ENCODE measurements around the gene PSMB8.
"Not testable (repeated sequence)": the region's sequence is repeated elsewhere in the genome, so short reads cannot be mapped to it uniquely, and the experiment has no call there.

Gene PSMB8

DNA sequence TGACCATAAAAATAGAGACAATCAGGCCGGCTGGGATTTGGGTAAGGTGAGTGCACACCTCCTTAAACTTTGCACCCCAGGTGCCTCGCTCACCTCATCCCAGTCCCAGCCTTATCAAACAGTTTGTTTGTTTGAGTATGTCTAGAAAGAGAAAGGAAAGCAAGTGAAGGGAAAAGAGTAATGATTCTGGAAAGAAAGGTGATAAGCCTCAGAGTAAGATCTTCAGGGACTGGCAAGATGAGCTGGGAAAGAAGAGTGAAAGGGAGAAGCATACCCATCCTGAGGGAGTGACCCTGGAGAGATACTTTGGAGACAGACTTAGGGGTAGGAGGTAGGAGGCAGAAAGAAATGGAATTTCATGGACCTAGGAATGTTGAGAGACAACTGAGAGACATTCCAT lies 7.0 kb downstream of the PSMB8 start:
- DNase-seq, result no peak

DNA sequence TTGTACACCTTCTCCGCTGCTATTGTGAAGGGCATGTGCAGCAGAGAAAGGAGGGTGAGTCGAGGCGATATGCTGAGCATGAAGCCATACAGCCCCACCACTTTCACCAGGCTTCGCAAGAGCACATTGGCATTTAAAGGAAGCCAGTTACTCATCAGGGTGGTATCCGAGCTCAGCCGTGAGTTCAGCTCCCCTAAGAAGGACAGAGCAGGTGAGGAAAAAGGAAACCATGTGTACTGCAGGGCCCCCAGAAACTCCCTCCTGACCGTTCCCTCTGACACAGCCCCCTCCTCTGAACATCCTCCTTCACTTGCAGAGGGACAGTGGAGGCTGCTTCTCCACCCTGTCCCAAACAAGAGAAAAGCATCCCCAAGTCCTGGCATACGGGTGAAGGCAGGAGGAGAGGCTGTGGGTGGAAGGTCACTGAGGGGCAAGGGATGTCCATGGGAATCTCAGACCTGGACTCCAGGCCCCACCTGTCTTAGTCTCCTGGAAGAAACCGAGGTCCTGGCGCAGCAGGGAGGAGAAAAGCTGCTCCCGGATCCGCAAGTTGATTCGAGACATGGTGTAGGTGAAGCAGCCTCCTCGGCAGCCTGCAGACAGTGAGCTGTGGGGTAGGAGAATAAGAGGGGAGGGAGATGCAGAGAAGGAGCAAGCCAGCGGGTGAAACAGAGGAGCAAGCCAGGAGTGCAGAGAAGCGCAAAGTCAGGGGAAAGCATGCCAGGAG lies 8.5 kb downstream of the PSMB8 start:
- DNase-seq, result no peak

DNA sequence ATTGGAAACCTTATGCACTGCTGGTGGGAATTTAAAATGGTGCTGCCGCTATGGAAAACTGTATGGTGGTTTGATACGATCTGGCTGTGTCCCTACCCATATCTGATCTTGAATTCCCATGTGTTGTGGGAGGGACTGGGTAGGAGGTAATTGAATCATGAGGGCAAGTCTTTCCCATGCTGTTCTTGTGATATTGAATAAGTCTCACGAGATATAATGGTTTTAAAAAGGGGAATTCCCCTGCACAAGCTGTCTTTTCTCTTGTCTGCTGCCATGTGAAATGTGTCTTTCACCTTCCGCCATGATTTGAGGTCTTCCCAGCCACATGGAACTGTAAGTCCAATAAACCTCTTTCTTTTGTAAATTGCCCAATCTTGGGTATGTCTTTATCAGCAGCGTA lies 10.2 kb downstream of the PSMB8 start:
- DNase-seq, result no peak

DNA sequence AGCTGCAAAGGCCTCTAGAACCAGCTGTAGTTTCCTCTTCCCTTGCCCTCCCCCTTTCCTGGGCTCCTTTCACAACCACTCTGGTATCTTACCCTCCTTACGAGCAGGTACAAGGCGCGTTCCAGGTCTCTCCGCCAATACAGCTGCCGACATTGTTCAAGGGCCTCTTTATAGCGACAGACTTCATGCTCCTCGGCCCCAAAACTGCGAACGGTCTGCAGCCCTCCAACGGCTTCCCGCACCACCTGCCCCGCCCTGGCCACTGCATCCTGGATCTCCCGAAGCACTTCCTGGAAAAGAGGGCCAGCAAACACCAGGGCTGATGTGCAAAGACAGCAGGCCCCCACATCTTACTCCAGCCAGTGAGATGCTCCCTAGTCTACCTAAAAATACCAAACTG lies 11.3 kb downstream of the PSMB8 start:
- DNase-seq, result no peak

DNA sequence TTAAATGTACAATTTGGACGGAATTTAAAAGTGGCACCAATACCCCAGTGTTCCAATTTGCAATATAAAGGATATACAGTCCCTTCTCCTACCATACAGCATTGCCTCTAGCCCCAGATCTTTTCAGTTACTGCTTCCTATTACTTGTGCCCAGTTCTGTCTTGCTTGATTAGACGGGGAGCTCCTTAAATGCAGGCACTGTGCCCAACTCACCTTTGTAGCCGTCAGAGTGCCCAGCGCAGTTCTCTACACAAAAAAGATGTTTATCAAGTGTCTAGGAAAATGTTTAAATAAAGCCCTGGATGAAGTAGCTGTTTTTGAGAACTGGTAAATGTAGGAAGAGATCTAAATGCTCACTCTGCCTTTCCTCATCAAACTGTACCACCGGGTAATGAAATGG lies 12.9 kb downstream of the PSMB8 start:
- no peak for DNase-seq

DNA sequence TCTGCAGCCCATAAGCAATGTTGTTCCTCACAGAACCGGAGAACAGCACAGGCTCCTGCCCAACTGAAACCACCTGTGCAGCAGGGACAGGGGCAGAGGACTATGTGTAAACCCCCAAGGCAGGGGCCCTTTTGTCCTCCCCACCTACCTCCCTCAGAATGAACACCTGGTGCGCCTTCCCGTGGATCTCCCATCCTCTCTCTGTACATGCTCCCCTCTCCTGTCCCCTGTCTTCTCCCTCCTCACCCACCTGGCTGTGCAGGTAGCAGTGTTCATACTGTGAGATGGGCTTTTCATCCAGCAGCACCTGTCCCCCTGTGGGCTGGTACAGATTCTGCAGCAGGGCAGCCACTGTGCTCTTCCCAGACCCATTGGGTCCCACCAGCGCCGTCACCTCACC lies 13.8 kb downstream of the PSMB8 start:
- DNase-seq, result no peak

DNA sequence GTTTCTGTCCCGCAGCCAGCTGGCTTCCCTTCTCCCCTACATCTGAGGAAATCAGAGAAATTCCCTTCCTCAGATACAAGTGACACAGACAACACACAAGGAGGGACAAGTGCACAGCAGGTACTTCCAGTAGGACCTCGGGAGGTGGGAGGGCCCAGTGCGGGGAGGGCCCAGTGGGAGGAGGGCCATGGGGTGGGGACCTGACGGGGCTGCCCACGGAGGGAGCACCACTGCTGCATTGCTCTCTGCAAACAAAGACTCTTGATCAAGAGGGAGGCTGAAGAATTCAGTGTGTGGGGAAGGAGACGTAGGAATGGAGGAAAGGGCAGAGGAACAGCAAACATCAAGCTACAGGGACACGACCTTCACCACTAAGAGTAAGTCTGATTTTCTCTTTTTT lies 14.4 kb downstream of the PSMB8 start:
- no peak for DNase-seq

DNA sequence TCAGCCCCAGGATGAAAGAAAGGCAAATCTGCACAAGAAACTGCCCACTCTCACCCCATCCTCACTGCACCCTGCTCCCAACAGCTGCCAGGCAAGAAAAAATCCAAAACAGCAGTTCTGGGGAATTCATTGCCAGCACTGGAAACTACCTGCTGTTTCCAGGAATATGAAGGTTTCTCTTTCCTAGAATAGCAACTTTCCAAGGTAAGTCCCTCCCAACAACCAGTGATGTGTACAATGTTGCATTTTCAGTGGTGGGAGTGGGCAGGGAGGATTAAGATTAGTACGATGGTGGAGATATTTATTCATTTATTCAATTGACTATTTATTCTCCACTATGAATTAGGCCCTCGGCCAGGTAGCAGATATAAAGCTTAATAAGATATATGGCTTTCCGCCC lies 16.8 kb downstream of the PSMB8 start:
- DNase-seq, result no peak

DNA sequence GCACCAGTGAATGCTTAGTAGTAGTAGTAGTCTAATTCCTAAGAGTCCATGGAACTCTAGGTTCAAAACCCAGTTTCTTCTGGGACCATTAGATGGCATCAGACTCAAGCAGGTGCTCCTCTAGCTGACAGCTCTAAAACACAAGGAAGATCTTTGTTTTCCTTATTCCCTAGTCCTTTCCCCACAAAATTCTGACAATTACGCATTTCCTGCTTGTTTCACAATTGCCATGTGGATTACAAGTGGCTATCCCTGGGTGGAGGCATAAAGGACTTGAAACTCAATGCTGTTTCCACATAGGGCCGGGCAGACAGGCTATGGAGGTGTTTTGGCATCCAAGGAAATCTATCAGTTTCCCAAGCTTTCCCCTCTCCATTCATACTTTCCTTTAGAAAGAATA lies 17.9 kb downstream of the PSMB8 start:
- peak; percentile 13 to 25 for DNase-seq

DNA sequence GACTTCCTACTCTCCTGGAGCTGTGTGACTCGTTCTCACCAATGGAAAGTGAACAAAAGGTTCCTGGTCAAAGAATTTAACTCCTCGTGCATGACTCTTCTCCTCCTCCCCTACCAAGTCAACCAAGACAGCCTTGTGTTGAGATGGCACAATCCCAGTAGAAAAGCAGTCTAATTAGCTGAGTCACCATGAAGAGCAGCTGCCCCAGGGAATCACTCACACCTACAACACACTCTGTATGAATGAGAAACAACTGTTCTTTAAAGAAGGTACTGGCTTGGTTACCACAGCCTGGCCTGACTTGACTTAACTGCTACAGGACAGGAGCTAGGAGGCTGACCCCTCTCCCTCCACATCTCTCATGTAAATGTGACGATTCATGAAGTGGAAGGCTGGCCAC lies 24.1 kb downstream of the PSMB8 start:
- no peak for DNase-seq

DNA sequence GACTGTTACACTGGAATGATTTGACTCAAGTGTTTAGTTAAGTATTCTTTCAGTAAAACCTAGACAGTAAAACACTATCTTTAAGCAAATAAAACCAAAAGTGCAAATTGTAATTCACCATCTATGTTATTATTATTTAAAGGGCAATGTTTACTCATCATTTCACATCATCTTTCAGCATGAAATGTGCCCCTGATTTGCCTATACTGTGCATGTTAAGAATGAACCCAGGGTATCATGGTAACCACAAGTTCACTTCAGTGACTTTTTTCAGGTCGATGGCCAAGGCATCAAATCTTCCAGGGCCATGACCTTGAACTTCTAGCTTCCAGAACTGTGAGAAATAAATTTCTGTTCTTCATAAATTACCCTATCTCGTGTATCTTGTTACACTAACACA lies 25.0 kb downstream of the PSMB8 start:
- DNase-seq, result no peak

DNA sequence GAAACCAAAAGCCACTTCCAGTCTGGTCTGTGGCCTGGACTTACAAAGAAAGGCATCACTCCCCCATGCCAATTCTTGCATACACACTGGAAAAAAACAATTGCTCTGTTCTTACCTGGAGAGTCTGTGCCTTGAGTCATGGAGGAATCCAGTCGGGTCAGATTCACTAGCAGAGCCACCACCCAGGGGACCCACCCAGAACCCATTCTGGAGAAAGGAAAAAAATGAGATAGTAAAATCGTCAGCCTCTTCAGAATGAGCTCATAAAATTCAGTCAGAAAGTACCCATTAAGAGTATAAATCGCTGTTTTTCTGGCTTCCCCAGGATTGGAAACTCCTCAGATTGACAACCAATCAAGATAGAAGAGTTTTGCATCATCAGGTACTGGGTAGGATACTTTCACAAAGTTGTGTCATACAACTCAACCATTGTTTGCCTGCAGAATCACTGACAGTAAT lies 27.1 kb downstream of the PSMB8 start, which contains the start of gene HLA-DOB:
Gene HLA-DOB (minus strand): TSS at position 257 of the 459 bp plus-strand sequence. CDS start 51 bp downstream, at position 206.
- peak; percentile 29 to 30 for DNase-seq

DNA sequence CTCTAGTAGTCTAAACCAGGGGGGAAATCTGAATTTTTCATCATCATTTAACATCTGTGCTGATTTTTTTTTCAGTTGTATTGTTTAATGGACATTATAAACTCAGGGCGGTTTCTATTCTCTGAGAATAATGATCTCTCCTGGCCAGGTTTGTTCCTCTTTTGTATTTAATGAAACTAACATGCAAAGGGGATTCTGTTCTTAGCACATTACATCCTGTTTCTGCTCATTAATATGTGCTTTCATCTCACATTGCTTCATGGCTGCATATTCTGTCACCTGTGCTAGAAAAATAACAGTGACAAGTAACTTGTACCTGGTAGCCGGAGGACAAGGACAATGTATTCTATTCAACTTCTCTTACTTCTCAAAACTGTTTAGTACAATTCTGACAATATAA lies 27.9 kb downstream of the PSMB8 start:
- DNase-seq, result no peak

DNA sequence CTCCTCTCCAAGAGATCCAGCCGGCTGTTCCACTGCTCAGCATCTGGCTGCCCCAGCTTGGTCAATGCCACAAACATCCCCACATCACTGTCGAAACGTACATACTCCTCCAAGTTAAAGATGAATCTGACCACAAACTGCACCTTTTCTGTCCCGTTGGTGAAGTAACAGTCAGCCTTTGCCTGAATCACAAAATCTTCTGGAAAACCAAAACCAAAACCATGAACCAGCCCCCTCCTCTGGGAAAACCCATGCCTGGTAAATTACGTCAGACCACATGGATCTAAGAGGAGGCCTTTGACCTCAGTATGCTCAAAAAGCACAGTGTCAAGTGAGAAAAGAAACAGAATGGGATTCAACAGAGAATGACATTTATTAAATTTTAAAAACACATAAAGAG lies 28.7 kb downstream of the PSMB8 start:
- no peak for DNase-seq

DNA sequence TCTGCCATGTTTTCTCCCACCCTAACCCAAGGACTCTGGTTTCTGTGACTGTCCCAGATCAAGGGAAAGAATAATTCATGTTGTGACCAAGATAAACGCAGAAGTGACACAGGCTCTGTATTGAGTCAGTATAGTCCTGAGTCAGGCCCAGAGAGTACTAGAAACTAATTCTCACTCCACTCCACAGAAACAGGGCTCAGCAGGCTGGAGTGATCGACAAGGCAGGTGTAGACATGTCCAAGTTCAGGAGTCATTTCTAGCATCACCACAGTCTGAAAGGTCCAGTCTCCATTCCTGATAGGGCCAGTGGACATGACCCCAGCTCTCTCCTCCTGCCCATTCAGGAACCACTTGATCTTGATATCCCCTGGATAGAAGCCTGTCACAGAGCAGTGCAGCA lies 29.7 kb downstream of the PSMB8 start:
- no peak for DNase-seq

DNA sequence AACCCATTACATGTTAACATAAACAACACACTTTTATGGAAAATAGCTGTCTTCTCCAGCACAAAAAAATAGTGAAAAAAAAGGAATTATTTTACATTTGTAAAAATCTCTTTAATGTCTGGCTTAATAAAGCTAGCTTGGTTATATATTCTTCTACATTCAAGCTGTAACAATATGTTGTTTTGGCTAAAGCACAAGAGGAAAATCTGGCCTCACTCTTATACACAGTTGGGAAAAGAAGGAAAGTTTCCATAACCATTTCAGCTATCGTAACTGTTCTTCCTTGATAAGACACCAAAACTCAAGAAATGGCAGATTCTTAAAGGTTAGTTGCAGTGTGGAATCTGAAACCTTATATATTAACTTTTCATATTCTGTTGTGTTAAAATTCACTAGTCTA lies 34.7 kb downstream of the PSMB8 start:
- DNase-seq, result no peak

DNA sequence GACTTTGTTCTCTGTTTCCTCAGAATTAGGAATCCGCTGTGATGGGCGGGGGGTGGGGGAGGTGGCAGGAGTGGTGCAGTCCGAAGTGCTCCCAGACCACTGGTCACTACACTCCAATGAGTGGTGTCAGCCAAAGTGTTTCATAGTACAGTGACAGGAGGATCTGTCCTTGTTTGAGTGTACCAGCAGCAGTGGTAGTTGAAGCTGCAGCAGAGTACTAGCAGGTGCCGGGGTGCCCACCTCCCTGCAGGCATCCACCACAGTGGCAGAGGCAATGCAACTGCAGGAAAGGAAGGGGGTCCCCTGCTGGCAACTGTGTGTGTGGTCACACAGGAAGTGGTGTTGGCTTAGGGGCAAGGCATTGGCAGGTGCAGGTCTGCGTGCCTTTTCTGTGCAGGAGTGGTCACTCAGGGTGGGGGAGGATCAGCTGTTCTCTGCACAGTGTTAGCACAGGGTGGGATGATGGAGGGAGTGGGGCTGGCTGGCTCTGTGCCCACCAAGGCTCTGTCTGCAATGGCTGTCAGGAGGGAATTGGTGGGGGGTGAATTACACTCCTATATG lies 36.7 kb downstream of the PSMB8 start:
- no peak for DNase-seq

DNA sequence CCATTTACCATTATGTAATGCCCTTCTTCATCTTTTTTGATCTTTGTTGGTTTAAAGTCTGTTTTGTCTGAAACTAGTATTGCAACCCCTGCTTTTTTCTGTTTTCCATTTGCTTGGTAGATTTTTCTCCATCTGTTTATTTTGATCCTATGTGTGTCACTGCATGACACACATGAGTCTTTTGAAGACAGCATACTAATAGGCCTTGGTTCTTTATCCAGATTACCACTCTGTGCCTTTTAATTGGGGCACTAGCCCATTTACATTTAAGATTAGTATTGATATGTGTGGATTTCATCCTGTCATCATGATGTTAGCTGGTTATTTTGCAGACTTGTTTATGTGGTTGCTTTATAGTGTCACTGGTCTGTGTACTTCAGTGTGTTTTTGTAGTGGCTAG lies 38.4 kb downstream of the PSMB8 start:
- DNase-seq, result not testable (repeated sequence)

DNA sequence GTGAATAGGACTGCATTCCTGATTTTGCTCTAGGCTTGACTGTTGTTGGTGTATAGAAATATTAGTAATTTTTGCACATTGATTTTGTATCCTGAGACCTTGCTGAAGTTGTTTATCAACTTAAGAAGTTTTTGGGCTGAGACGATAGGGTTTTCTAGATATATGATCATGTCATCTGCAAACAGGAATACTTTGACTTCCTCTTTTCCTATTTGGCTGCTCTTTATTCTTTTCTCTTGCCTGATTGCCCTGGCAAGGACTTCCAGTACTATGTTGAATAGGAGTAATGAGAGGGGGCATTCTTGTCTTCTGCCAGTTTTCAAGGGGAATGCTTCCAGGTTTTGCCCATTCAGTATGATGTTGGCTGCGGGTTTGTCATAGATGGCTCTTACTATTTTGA lies 40.4 kb downstream of the PSMB8 start:
- DNase-seq, result no peak

DNA sequence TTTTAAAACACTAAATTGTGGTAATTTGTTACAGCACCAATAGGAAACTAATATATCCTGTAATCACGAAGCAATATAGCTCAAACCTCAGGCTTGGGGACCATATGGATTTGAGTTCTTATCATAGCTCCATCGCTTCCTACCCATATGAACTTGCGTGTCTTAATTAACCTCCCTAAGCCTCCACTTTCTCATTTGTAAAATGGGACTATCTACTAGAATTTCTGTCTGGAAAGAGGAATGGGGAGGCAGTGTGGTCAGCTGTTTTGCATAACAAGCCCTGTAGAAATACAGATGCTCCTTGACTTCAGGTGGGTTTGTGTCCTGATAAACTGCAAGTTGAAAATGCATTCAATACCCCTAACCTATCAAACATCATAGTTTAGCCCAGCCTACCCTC lies 44.1 kb downstream of the PSMB8 start:
- DNase-seq, result no peak

DNA sequence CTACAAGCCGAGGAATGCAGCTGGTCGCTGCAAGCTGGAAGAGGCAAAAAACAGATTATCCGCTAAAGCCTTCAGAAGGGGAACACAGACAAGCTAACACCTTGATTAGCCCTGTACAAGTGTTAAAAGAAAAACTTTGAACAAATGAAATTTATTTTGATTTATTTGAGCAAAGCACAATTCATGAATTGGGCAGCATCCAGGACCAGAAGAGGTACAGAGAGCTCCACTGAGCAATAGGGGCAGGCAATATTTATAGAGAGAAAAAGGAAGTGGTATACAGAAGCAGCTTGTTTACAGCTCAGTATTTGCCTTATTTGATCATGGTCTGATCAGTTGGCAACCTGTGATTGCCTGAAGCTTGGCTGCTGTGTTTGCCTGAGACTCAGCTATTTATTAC lies 44.7 kb downstream of the PSMB8 start:
- no peak for DNase-seq

DNA sequence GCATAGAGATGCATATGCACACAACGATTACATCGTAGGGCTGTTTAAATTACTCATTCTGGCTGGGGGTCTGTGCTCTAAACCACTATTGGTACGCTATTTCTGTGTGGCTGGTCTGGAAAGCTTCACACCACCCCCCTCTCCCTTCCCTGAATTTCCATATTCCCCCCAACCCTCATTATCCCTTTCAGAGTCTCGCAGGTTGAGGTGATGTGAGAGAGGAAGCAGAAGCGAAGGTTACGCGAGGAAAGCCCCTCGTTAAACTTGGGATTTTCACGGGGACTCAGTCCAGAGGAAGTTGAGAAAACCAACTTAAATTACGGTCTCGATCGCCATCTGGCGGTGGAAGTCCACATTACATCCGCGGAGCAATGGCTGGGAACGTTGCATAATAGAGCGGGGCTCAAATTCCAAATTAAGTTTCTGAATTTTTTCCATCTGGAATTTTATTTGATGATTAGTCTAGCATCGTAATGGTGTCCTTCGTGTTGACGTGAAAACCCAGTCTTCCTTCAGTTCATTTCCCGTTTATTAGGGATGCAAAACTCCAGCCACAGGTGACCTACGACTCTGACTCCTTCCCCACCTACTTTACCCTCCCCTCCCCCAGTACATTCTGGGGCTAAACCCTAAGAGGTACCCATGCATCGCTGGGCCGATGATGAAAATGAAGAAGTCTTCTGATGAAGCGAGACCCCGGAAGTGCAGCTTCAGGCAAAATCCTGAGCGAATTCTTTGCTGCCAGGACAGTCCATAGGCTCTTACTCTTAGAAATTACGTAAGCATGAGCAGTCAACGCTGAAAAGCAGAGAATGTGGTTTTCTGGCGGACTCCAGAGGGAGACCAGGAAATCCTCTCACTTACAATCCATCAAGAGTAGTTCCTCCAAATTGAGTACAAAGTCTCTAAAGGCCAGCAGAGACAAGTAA lies 46.7 kb downstream of the PSMB8 start:
- peak; percentile 69 to 83 for DNase-seq

DNA sequence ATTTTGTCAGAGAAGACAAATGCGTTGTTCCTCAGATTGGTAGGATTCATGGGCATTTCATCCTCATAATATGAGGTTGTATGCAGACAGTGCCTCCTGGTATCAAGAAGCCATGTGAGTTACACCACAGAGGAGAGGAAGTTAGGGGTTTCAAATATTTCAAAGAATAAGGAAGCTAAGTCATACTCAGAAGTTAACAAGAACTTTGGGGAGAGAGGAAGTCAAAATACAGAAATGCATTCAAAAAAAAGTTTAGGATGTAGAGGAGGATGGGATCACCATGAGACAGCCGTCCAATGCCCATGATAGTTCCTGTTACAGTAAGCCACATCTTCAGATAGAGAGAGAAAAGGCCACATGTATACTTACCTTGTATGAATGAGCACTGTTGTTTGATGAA lies 49.3 kb downstream of the PSMB8 start:
- peak; percentile 97 to 99 for DNase-seq

DNA sequence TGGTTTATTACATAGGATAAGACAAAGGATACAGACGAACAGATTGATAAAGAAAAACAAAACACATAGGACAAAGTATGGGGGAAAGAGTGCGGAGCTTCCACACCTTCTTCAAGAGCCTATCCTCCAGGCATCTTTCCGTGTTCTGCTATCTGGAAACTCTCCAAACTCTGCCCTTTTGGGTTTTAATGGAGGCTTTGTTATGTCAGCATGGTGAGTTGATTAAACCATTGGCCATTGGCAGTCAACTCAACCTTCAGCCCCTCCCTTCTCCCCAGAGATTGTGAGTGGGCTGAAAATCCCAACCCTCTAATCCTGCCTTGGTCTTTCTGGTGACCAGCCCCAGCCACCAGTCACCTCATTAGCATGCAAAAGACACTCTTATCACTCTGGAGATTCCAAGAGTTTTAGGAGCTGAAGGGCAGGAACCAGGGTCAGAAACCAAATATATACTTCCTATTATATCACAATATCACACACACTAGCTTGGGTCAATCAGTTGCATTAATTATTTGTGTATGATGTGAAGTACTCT lies 50.9 kb downstream of the PSMB8 start:
- no peak for DNase-seq
